Measurements from ENCODE around the gene SIN3B.
"Not testable (repeated sequence)": the region's sequence is repeated elsewhere in the genome, so short reads cannot be mapped to it uniquely, and the experiment has no call there.

Gene SIN3B, protein sequence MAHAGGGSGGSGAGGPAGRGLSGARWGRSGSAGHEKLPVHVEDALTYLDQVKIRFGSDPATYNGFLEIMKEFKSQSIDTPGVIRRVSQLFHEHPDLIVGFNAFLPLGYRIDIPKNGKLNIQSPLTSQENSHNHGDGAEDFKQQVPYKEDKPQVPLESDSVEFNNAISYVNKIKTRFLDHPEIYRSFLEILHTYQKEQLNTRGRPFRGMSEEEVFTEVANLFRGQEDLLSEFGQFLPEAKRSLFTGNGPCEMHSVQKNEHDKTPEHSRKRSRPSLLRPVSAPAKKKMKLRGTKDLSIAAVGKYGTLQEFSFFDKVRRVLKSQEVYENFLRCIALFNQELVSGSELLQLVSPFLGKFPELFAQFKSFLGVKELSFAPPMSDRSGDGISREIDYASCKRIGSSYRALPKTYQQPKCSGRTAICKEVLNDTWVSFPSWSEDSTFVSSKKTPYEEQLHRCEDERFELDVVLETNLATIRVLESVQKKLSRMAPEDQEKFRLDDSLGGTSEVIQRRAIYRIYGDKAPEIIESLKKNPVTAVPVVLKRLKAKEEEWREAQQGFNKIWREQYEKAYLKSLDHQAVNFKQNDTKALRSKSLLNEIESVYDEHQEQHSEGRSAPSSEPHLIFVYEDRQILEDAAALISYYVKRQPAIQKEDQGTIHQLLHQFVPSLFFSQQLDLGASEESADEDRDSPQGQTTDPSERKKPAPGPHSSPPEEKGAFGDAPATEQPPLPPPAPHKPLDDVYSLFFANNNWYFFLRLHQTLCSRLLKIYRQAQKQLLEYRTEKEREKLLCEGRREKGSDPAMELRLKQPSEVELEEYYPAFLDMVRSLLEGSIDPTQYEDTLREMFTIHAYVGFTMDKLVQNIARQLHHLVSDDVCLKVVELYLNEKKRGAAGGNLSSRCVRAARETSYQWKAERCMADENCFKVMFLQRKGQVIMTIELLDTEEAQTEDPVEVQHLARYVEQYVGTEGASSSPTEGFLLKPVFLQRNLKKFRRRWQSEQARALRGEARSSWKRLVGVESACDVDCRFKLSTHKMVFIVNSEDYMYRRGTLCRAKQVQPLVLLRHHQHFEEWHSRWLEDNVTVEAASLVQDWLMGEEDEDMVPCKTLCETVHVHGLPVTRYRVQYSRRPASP

DNA sequence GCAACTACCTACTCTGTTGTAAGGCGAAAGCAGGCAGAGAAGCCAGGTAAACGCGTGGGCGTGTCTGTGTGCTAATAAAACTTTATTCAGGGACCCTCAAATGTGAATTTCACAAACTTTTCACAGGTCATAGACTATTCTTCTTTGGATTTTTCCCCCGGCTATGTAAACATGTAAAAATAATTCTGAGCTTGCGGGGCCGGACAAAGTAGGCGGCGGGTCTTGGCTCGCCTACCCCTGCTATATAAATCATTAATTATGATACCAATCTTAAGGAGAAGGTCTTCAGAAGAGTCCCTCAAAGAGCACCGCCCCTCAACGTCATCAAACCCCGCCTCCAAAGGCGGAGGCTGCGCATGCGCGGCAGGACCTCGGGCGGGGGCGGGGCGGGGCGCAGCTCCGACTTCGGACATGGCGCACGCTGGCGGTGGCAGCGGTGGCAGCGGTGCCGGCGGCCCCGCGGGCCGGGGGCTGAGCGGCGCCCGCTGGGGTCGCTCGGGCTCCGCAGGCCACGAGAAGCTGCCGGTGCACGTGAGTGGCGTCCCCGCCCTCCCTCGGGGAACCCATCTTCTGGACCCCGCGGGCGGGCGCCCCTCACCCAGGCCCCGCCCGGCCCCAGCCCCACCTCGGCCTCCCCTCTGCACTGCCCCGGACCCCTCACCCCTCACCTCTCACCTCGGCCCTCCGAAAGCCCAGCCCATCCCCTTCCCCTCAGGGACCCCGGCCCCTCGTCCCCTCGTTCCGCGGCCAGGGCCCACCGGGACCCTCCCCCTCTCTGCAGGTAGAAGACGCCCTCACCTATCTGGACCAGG lies at the start of gene SIN3B:
TSS of gene SIN3B (plus strand) at position 389 of the 812 bp plus-strand sequence. CDS start at position 412, 23 bp downstream.
- no peak for DNase-seq

DNA sequence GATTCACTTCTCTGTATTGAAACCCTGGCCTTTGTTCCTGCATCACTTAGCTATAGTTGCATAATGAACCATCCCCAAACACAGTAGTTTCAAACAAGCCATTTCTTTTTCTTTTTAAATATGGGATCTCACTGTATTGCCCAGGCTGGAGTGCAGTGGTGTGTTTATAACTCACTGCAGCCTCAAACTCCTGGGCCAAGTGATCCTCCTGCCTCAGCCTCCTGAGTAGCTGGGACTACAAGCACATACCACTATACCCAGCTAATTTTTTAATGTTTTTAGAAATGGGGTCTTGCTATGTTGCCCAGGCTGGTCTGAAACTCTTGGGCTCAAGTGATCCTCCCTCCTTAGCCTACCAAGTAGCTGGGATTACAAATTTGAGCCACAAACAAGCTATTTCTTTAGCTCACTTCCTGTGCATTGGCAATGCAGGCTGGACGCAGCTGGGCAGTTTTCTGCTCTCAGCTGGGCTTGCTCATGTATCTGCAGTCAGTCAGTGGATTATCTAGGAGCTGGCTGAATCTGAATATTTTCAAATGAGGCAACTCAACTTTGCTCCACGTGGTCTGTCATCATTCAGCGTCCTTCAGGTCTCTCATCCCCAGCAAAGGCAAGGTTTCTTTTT lies 49.5 kb upstream of the SIN3B start:
- DNase-seq: no peak

DNA sequence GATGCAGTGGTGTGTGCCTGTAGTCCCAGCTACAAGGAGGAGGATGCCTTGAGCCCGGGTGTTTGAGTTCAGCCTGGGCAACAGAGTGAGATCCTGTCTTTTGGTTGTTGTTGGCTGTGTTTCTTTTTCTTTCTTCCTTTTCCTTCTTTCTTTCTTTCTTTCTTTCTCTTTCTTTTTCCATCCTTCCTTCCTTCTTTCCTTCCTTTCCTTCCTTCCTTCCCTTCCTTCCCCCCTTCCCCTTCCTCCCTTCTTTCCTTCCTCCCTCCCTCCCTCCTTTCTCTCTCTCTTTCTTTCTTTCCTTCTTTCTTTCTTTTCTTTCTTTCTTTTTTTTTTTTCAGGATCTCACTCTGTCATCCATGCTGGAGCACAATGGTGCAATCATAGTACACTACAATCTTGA lies 46.5 kb upstream of the SIN3B start:
- DNase-seq: no peak

DNA sequence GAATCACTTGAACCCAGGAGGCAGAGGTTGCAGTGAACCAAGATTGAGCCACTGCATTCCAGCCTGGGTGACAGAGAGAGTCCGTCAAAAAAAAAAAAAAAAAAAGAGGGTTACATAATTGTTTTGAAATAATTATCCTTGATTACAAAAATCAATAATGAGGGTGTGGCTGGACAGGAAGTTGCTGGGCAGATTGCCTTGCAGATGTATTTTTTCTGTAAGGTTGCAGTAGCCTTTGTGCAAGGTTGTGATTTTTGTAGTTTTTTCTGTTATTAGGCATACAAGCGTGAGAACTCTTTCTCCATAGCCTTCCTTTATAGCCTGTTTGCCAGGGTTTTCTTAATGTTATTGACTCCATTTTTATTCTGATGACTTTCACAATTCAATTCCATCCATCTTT lies 40.7 kb upstream of the SIN3B start:
- DNase-seq: no peak

DNA sequence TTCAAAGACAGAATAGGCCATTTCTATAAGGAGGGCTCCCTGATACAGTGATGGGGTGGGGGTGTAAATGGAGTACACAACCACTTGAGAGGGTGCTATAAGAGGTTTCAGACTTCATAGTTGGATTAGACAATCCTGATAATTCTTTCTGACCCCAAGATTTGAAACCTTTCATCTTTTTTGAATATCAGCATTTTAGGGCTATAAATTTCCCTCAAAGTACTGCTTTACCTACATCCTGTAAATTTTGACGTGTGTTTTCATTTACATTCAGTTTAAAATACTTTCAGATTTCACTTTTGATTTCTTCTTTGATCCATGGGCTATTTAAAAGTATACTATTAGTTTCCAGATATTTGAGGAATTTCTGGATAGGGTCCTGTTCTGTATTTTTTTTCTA lies 40.0 kb upstream of the SIN3B start:
- no peak for DNase-seq

DNA sequence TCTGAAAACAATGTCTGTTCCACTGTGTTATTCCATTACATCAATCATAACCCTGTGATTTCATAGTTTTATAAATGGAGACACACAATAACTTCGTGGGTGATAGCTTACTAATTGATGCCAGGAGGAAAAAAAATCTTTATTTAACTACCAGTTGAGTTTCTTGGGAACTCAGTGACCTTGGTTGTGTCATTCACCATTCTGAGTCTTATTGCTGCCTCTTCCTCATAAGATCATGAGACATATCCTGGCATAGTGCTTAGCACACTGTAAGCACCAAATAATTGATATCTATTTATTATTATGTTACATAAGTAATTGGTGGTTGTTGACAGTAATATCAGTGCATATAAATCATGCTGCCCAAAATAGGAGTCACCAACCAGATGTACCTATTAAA lies 39.1 kb upstream of the SIN3B start:
- no peak for DNase-seq

DNA sequence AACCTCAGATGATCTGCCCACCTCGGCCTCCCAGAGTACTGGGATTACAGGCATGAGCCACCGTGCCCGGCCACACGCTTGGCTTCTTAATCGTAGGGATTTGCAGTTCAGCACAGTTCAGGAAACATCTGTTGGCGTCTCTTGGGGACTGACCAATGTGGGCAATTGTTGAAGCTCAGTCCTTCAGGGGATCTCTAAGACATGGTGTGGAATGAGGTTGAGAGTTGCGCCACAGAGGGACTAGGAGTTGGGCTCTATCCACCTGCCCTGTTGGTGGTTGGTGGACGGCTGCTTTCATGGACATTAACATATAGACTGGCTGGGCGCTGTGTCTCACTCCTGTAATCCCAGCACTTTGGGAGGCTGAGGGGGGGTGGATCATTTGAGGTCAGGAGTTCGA lies 37.3 kb upstream of the SIN3B start:
- DNase-seq: no peak

DNA sequence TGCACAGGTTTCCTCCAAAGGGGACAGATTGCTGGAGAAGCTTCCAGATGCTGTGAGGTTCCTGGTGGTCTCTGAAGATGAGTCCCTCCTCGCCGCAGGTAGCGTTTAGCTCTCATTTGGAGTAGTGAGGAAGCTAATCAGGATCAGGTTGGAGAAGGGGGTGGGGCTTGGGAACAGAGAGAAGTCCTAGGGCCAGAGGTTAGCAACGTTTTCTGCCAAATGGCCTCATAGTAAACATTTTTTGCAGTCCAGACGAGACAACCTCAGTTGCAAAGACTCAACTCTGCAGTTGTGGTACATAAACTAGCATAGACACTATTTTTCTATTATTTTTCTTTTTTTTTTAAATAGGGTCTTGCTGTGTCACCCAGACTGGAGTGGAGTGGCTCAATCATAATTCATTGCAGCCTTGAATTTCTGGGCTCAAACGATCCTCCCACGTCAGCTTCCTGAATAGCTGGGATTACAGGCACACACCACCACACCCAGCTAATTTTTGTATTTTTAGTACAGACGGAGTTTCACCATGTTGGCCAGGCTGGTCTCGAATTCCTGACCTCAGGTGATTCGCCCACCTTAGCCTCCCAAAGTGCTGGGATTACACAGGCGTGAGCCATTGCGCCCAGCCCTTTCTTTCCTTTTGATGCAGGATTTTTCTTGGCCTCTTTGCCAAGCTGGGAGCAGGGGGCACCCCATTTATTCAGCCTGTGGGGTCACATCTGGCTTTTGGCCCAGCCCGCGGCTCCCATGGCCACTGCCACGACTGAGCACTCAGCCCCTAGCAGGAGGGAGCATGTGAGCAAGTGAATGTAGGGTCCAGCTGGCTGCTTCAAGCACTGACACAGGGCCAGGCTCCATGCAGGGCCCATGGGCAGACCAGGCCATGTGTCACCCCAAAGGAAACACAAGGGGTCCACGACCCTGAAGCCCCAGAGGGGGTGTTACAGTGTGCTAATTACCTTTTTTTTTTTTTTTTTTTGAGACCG lies 34.4 kb upstream of the SIN3B start:
- DNase-seq: no peak

DNA sequence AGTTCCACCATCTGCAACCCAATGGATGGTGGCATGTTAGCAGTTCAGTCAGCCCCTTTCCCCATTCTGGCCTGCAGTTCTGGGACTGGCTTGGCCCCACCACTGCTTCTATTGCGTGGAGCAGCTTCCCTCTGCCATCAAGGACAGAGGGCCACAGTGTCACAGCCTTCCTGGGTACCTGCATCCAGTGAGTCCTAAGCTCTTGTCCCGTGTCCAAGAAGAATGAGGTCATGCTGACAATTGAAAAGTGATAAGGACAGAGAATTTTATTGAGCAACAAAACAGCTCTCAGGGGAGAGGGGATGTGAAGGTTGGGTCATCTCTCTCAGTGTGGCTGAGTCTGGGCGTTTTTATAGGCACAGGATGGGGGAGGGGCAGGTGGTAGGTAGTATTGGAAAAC lies 33.5 kb upstream of the SIN3B start:
- DNase-seq: no peak

DNA sequence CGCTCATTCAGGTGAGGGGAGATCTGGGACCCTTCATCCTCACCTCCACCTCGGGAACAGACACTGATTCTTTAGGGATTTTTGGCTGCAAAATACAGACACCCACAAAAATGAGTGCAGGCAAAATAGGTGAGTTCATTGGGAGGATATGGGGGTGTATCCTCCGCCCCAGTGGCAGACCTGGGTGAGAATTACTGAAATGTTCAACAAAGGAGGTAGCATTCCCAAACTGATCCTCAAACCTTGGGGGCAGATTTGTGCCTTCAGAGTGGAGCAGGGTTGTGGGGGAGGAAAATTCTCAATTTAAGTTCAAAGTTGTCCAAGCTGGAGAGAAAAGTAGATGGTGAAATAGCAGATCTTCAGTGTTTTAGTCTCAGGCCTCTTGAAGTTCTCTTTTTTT lies 31.3 kb upstream of the SIN3B start:
- DNase-seq: no peak

DNA sequence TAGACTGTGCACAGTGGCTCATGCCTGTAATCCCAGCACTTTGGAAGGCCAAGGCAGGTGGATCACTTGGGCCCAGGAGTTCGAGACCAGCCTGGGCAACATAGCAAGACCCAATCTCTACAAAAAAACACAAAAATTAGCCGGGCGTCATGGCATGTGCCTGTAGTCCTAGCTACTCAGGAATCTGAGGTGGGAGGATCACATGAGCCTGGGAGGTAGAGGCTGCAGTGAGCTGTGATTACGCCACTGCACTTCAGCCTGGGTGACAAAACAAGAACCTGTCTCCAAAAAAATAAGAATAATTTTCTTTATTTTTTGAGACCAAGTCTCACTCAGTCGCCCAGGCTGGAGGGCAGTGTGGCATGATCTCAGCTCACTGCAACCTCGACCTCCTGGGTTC lies 30.9 kb upstream of the SIN3B start:
- DNase-seq: not testable (repeated sequence)

DNA sequence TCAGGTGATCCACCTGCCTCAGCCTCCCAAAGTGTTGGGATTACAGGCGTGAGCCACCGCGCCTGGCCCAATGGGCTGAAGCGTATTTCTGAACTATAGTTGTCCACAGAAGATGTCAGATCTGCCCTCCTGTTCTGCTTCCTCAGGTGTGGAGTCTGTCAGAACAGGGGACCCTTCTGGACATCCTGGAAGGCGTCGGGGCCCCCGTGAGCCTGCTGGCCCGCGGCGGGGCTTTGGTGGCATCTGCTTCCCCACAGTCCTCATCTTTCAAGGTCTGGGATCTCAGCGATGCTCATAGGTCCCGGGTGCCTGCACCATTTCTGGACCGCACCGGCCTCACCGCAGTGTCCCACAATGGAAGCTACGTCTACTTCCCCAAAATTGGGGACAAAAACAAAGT lies 29.5 kb upstream of the SIN3B start:
- DNase-seq: no peak

DNA sequence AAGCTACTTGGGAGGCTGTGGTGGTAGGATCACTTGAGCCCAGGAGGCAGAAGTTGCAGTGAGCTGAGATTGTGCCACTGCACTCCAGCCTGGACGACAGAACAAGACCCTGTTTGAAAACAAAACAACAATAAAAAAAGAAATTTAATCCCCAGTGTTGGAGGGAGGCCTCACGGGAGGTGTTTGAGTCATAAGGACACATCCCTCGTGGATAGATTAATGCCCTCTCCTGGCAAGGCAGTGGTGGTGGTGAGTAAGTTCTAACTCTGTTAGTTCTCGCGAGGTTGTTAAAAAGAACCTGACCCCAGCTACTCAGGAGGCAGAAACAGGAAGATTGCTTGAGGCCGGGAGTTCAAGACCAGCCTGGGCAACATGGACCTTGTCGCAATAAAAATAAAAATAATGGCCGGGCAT lies 27.6 kb upstream of the SIN3B start:
- no peak for DNase-seq

DNA sequence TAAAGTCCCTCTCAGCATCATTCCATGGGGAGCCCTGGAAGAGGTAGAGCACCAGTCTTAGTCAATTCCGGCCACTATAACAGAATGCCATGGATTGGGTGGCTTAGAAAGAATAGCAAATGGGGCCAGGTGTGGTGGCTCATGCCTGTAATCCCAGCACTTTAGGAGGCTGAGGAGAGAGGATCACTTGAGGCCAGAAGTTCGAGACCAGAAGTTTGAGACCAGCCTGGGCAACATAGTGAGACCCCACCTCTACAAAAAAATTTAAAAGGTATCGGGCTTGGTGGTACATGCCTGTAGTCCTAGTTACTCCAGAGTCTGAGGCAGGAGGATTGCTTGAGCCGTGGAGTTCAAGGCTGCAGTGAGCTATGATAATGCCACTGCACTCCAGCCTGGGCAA lies 25.0 kb upstream of the SIN3B start:
- DNase-seq: no peak

DNA sequence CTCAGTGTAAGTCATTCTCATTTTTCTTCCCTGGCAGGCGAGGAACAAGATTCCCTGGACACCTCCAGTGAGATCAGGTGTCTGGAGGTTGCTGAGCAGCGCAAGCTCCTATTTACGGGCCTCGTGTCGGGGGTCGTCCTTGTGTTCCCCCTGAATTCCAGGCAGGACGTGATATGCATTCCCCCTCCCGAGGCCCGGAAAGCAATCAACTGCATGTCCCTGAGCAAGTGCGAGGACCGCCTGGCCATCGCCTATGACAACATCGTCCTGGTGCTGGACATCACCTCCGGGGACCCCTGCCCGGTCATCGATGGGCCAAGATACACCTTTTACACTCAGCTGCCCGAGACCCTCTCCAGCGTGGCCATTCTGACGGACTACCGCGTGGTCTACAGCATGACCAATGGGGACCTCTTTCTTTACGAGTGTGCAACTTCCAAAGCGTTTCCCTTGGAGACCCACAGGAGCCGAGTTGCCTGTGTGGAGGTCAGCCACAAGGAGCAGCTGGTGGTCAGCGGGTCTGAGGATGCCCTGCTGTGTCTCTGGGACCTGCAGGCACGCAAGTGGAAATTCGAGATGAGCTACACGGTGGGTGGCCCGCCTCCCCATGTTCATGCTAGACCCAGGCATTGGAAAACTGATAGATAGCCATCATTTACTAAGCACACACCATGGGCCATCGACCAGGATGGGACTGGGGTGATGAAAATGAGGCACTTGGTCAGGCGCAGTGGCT lies 21.5 kb upstream of the SIN3B start:
- no peak for DNase-seq

DNA sequence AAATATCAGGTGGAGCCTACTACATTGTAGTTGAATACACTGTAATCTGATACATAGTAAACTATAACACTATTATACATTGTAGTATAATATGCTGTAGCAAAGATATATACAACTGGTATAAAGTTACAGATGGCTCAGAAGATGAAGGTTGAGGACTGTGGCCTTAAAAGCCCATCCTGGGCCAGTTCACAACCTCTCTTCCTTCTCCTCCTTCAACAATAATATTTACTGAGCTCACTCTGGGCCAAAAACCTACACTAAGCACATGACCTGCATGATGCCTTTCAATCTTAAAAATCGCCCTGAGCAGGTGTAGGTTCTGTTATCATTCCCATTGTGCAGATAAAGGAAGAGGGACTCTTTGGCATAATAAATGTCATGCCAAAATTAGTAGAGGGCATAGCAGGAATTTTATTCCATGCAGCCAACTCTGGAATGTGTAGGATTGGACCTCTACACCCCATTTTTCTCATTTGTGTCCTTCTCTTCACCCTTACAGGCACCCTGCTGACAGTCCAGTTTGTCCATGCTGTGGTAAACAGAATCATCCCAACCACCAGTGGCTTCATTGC lies 14.6 kb upstream of the SIN3B start:
- DNase-seq: no peak

DNA sequence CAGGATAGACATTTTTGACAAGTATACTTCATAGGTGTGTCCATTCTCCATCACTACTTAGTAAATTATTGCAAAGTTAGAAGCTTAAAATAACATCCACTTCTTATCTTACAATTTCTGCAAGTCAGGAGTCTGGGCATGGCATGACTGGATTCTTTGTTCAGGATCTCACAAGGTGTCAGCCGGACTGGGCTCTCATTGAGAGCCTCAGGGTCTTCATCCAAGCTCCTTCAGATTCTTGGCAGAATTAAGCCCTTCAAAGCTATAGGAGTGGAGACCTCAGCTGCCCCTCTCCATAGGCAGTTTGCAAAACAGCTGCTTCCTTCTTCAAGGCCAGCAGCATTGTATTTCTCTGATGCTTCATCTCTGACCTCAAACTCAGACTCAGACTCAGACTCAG lies 9.1 kb upstream of the SIN3B start:
- no peak for DNase-seq

DNA sequence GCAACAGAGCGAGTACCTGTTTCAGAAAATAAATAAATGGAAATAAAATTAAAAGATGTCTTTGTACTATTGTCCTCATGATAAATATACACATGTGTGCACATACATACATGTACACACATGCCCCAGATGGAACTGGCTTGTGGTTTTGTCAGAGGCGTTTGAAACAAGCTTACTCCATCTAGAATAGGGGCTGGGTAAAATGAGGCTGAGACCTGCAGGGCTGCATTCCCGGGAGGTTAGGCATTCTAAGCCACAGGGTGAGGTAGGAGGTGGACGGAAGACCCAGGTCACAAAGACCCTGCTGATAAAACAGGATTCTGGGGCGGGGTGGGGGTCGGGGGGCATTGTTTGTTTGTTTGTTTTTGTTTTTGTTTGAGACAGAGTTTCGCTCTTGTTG lies 8.1 kb upstream of the SIN3B start:
- no peak for DNase-seq

DNA sequence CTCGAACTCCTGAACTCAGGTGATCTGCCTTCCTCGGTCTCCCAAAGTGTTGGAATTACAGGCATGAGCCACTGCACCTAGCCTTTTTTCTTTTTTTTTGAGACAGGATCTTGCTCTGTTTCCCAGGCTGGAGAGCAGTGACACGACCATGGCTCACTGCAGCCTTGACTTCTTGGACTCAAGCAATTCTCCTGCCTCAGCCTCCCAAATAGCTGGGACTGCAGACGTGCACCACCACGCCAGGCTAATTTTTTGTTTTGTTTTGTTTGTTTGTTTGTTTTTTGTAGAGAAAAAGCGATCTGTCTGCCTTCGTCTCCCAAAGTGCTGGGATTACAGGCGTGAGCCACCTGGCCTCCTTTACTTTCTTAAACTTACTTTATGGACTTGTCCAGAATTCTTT lies 6.5 kb upstream of the SIN3B start:
- no peak for DNase-seq

Measured in NCI-H1417 treated with DMSO at 0.1 percent for 48 hours (cell line).